ENCODE measurements around the gene NTSR2.

The NTSR2 gene

DNA sequence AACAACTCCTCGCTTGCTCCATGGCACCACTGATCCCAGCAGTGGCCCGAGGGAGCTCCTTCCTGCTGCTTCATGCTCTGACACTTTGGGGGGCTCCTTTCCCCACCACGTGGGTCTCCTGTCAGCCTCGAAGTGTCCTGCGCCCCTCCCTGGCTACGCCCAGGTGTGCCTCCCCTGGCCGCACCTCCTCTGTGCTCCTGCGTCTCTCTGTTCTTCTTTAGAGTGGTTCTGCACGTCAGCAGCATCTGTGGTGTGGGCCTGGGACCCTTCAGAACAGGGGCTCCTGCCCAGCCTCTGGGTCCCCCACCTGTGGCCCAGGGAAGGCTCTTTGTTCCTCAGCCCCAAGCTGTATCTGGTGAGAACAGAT lies 26.7 kb upstream of the NTSR2 start:
- ChIA-PET CTCF (interaction anchor here (1.1 to 11.2 kb wide), 7 partner anchors 10 to 112 kb away, joined by 3 to 217 read pairs (median 4); no protein-coding TSS in a partner anchor), POLR2A (no interaction called here)
- no peak for DNase-seq (ENCODE audit: extremely low spot score)
- TF ChIP-seq CTCF (IDR thresholded peaks at IDR 0.05; ENCODE audit: control extremely low read depth, extremely low read depth, low read depth, missing control alignments): no peak

DNA sequence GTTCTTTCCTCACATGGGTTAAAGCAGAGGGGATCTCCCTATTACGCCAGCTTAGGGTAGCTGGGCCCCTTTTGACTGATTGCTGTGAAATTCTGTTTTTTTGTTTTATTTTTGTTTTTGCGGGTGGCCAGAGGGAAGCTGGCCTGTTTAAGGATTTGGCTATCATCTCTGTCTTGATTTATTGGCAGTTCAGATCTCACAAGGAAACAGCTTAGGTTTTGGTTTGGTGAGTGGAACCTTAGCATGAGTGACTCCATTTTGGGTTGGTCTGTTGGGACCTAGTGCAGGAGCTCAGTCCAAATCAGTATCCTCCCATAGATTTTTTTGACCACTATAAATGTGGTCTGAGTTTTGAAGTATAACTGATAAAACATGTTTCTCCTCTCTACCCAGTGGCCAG lies 25.6 kb upstream of the NTSR2 start:
- TF ChIP-seq CTCF (IDR thresholded peaks at IDR 0.05; ENCODE audit: control extremely low read depth, extremely low read depth, low read depth, missing control alignments): no peak
- POLR2A ChIA-PET: no interaction called here

GRCh38 chr2:11692966-11693521 lies 23.0 kb upstream of the NTSR2 start:
- ChIA-PET CTCF (interaction anchor here (0.9 to 11.2 kb wide), 29 partner anchors 9 to 1022 kb away, joined by 3 to 217 read pairs (median 6); no protein-coding TSS in a partner anchor), POLR2A (no interaction called here)
- TF ChIP-seq CTCF (IDR thresholded peaks at IDR 0.05; ENCODE audit: control extremely low read depth, extremely low read depth, low read depth, missing control alignments): peak; percentile 77
- peak; percentile 77 for DNase-seq (ENCODE audit: extremely low spot score)

More for the DNA sequence above, 25.6 kb upstream of the NTSR2 start:
- no peak for DNase-seq (ENCODE audit: extremely low spot score)
- CTCF ChIA-PET: interaction anchor here (1.3 to 11.2 kb wide), 3 partner anchors 15 to 87 kb away, joined by 3 to 217 read pairs (median 18); no protein-coding TSS in a partner anchor

GRCh38 chr2:11691076-11691660 lies 21.2 kb upstream of the NTSR2 start:
- no peak for DNase-seq (ENCODE audit: extremely low spot score)
- POLR2A ChIA-PET: no interaction called here
- no peak for TF ChIP-seq CTCF (IDR thresholded peaks at IDR 0.05; ENCODE audit: control extremely low read depth, extremely low read depth, low read depth, missing control alignments)

GRCh38 chr2:11688222-11689069 lies 18.5 kb upstream of the NTSR2 start:
- CTCF ChIA-PET: interaction anchor here (0.6 to 4.1 kb wide), 31 partner anchors 10 to 1319 kb away, joined by 3 to 45 read pairs (median 4); partner anchors contain the start of gene LPIN1
- POLR2A ChIA-PET: interaction anchor here (0.6 to 0.7 kb wide), 2 partner anchors 58 to 99 kb away, joined by 3 read pairs; partner anchors contain the start of gene LPIN1
- peak; percentile 83 for TF ChIP-seq CTCF (IDR thresholded peaks at IDR 0.05; ENCODE audit: control extremely low read depth, extremely low read depth, low read depth, missing control alignments)
- peak; percentile 80 for DNase-seq (ENCODE audit: extremely low spot score)

More at GRCh38 chr2:11691076-11691660, 21.2 kb upstream of the NTSR2 start:
- CTCF ChIA-PET: interaction anchor here (1.0 to 2.4 kb wide), 3 partner anchors 9 to 94 kb away, joined by 3 to 11 read pairs (median 3); no protein-coding TSS in a partner anchor

- TF ChIP-seq CTCF (IDR thresholded peaks at IDR 0.05; ENCODE audit: control extremely low read depth, extremely low read depth, low read depth, missing control alignments): no peak
- DNase-seq (ENCODE audit: extremely low spot score): no peak
- CTCF ChIA-PET: interaction anchor here (0.6 to 4.1 kb wide), 31 partner anchors 11 to 1320 kb away, joined by 3 to 45 read pairs (median 4); partner anchors contain the start of gene LPIN1
- POLR2A ChIA-PET: interaction anchor here (0.6 to 0.7 kb wide), 2 partner anchors 59 to 99 kb away, joined by 3 read pairs; partner anchors contain the start of gene LPIN1
Measured at GRCh38 chr2:11687736-11688135, 17.7 kb upstream of the NTSR2 start.
